Measurements from ENCODE around the gene MTHFD2L. TPM values are rescaled to one million over a fixed set of nuclear protein-coding genes. Genes with fewer than 3 reads are reported as not detected.

The MTHFD2L gene
- total RNA-seq, 4 donors from 2014 or later: 13.1 to 22.9 (median 15.3) TPM

DNA sequence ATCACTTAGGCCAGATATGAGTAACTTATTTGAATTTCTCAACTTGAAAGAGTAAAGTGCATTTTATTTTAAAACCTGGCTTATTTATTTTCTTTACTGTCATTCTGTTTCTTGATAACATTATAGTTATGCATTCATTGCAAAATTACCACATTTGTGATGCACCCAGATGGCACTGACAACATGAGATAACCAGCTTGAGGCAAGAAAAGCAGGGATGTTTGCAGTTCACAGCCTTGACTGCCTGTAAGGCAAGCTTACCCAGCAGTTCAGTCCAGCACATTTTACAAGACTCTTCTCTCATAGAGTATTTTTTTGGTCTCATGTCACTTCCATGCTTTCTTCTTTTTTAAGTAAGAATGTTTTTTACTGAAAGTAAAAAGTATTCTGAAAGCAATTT, 125.0 kb downstream of the MTHFD2L start:
- Histone ChIP-seq H3K4me1 (no peaks in the 10 kb centered on the region), H3K36me3 (no peaks in the 10 kb centered on the region), H3K27ac (peak overlapping the region; percentile 3)

DNA sequence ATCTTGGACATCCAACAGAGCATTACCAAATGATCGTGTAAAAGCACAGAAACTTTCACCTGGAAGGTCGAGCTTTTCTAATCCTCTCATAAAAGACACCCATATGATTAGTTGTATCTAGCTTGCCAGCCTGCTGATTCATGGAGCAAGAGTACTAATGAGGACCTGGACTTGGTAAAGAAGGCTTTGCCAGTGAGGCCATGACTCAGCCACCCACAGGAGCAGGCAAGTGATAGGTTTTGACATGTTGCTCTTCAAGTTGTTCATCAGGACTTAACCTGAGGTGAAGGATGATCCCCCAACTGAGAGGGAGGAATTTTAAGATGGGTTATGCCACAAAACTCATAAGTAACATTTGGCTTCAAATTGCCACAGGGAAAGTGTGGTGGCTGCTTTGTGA, 125.7 kb downstream of the MTHFD2L start:
- no peaks in the 10 kb centered on the region for H3K27me3 ChIP-seq
- WGBS: 55% methylated on average over 2 of the region's 2 CpGs
- no peaks in the 10 kb centered on the region for H3K4me1 ChIP-seq
- H3K4me3 ChIP-seq: no peak overlapping the region
- no peaks in the 10 kb centered on the region for H3K9me3 ChIP-seq
- TF ChIP-seq POLR2A (IDR thresholded peaks at IDR 0.05) (no peak), EP300 (IDR thresholded peaks at IDR 0.05) (no peak), POLR2AphosphoS5 (IDR thresholded peaks at IDR 0.05) (no peak)
- TF ChIP-seq, protein P1, sequence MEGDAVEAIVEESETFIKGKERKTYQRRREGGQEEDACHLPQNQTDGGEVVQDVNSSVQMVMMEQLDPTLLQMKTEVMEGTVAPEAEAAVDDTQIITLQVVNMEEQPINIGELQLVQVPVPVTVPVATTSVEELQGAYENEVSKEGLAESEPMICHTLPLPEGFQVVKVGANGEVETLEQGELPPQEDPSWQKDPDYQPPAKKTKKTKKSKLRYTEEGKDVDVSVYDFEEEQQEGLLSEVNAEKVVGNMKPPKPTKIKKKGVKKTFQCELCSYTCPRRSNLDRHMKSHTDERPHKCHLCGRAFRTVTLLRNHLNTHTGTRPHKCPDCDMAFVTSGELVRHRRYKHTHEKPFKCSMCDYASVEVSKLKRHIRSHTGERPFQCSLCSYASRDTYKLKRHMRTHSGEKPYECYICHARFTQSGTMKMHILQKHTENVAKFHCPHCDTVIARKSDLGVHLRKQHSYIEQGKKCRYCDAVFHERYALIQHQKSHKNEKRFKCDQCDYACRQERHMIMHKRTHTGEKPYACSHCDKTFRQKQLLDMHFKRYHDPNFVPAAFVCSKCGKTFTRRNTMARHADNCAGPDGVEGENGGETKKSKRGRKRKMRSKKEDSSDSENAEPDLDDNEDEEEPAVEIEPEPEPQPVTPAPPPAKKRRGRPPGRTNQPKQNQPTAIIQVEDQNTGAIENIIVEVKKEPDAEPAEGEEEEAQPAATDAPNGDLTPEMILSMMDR (IDR thresholded peaks at IDR 0.05): no peak
- peak overlapping the region; percentile 3 for H3K27ac ChIP-seq
- no peaks in the 10 kb centered on the region for H3K36me3 ChIP-seq
- no peak for DNase-seq (ENCODE audit: low spot score in 2 of 2)

More for the DNA sequence above, 125.0 kb downstream of the MTHFD2L start:
- Histone ChIP-seq H3K9me3 (no peaks in the 10 kb centered on the region), H3K27me3 (no peaks in the 10 kb centered on the region), H3K4me3 (no peak overlapping the region)
- no peak for TF ChIP-seq EP300 (IDR thresholded peaks at IDR 0.05)
- TF ChIP-seq, protein P1 (IDR thresholded peaks at IDR 0.05): no peak
- no peak for TF ChIP-seq POLR2AphosphoS5 (IDR thresholded peaks at IDR 0.05)
- TF ChIP-seq POLR2A (IDR thresholded peaks at IDR 0.05): no peak
- DNase-seq (ENCODE audit: low spot score in 2 of 2): no peak

DNA sequence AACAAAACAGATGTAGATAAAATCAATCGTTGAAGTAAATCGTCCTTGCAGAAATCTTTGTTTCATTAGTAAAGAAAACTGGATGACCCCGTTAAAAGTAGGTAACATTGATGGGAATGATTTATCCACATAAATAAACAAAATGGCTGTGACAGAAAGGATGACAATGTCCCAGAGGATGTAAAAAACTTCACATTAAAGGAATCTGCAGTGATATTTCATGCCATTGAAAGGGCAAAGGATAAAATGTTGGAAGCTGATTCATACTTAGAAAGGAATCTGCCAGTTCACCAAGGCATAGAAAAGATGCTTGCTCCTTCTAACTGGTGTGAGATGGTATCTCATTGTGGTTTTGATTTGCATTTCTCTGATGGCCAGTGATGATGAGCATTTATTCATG, 126.1 kb downstream of the MTHFD2L start:
- no peaks in the 10 kb centered on the region for H3K4me1 ChIP-seq
- no peak overlapping the region for H3K27ac ChIP-seq
- no peak for DNase-seq (ENCODE audit: low spot score in 2 of 2)
- TF ChIP-seq POLR2A (IDR thresholded peaks at IDR 0.05) (no peak), POLR2AphosphoS5 (IDR thresholded peaks at IDR 0.05) (no peak), EP300 (IDR thresholded peaks at IDR 0.05) (no peak)
- TF ChIP-seq, protein P1 (IDR thresholded peaks at IDR 0.05): no peak
- 56% methylated on average over 3 of the region's 3 CpGs for whole genome bisulfite sequencing
- H3K9me3 ChIP-seq: no peaks in the 10 kb centered on the region
- H3K4me3 ChIP-seq: no peak overlapping the region
- no peaks in the 10 kb centered on the region for H3K27me3 ChIP-seq
- no peaks in the 10 kb centered on the region for H3K36me3 ChIP-seq

DNA sequence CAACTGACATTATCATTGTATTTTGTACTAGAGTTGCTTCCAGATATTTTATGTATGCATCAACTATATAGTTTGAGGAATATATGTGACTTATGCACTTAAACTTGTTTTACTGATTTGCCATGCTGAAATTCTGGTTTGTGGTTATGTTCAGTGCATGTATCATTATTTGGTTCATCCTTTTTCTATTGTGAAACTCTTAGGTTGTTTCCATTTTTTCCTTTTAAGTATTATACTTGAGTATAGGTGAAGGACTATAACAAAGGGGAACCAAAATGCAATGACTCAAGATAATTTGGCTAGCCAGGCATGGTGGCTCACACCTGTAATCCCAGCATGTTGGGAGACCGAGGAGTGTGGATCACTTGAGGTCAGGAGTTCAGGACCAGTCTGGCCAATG, 129.2 kb downstream of the MTHFD2L start:
- Histone ChIP-seq H3K27me3 (no peaks in the 10 kb centered on the region), H3K27ac (no peak overlapping the region), H3K9me3 (no peaks in the 10 kb centered on the region), H3K4me1 (no peaks in the 10 kb centered on the region), H3K4me3 (no peak overlapping the region), H3K36me3 (no peaks in the 10 kb centered on the region)
- TF ChIP-seq POLR2A (IDR thresholded peaks at IDR 0.05): no peak
- no peak for TF ChIP-seq EP300 (IDR thresholded peaks at IDR 0.05)
- TF ChIP-seq POLR2AphosphoS5 (IDR thresholded peaks at IDR 0.05): no peak
- TF ChIP-seq, protein P1 (IDR thresholded peaks at IDR 0.05): no peak
- 100% methylated on average over 1 of the region's 1 CpG for WGBS
- DNase-seq (ENCODE audit: low spot score in 2 of 2): no peak

DNA sequence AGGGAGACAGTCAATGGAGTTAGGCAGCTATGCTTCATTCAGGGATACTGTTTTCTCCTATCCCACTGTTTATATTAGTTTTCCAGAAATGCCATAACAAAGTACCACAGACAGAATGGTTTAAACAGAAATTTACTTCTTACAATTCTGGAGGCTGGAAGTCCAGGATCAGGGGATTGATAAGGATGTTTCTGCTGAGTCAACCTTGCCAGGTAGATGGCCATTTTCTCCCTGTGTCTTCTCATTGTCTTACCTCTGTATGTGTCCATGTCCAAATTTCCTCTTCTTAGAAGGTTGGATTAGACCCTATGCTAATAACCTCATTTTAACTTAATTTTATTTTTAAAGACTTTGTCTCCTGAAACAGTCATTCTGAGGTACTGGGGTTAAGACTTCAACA, 129.9 kb downstream of the MTHFD2L start:
- DNase-seq (ENCODE audit: low spot score in 2 of 2): no peak
- Histone ChIP-seq H3K27ac (no peak overlapping the region), H3K4me1 (no peaks in the 10 kb centered on the region), H3K9me3 (no peaks in the 10 kb centered on the region), H3K4me3 (no peak overlapping the region), H3K36me3 (no peaks in the 10 kb centered on the region), H3K27me3 (no peaks in the 10 kb centered on the region)
- no peak for TF ChIP-seq EP300 (IDR thresholded peaks at IDR 0.05)

DNA sequence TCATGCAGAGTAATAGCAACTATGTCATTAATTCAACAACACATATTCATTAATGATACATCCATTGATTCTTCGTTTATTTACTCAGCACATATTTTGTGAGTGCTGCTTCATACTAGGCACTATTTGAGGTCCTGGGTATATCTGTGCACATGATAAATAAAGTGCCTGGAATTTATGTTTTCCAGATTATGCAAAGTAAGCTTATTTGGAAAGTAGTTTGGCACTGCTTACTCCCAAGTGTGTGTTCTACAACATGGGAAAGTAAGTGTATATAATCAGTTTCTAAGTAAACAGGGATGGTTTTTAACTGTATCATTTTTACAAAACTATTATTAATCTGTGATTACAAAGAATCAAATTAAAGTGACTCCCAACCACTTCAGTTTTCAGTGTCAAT, 133.6 kb downstream of the MTHFD2L start:
- Histone ChIP-seq H3K27ac (no peak overlapping the region), H3K4me1 (no peaks in the 10 kb centered on the region)

More for the DNA sequence above, 133.6 kb downstream of the MTHFD2L start:
- Histone ChIP-seq H3K36me3 (no peaks in the 10 kb centered on the region), H3K4me3 (no peak overlapping the region), H3K27me3 (no peaks in the 10 kb centered on the region), H3K9me3 (no peaks in the 10 kb centered on the region)
- TF ChIP-seq EP300 (IDR thresholded peaks at IDR 0.05): no peak
- no peak for TF ChIP-seq POLR2AphosphoS5 (IDR thresholded peaks at IDR 0.05)
- TF ChIP-seq, protein P1 (IDR thresholded peaks at IDR 0.05): no peak
- TF ChIP-seq POLR2A (IDR thresholded peaks at IDR 0.05): no peak
- no peak for DNase-seq (ENCODE audit: low spot score in 2 of 2)
- 93% methylated on average over 1 of the region's 1 CpG for WGBS
